Measurements from ENCODE around the gene HES7.

GRCh38 chr17:8119581-8120519, 4.1 kb downstream of the HES7 start:
- TF ChIP-seq, protein P1, sequence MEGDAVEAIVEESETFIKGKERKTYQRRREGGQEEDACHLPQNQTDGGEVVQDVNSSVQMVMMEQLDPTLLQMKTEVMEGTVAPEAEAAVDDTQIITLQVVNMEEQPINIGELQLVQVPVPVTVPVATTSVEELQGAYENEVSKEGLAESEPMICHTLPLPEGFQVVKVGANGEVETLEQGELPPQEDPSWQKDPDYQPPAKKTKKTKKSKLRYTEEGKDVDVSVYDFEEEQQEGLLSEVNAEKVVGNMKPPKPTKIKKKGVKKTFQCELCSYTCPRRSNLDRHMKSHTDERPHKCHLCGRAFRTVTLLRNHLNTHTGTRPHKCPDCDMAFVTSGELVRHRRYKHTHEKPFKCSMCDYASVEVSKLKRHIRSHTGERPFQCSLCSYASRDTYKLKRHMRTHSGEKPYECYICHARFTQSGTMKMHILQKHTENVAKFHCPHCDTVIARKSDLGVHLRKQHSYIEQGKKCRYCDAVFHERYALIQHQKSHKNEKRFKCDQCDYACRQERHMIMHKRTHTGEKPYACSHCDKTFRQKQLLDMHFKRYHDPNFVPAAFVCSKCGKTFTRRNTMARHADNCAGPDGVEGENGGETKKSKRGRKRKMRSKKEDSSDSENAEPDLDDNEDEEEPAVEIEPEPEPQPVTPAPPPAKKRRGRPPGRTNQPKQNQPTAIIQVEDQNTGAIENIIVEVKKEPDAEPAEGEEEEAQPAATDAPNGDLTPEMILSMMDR (IDR thresholded peaks at IDR 0.05) = no peak
- TF ChIP-seq EP300 (IDR thresholded peaks at IDR 0.05) (no peak), POLR2AphosphoS5 (IDR thresholded peaks at IDR 0.05) (peak; percentile 24 to 58)

All from esophagus muscularis mucosa (tissue), 4 donors.